HepG2 (cell line): ENCODE results near the gene STYXL2. TPM values are rescaled to one million over a fixed set of nuclear protein-coding genes. Genes with fewer than 3 reads are reported as not detected.
A peak's percentile ranks its signal among the peaks of the same experiment; 100 is the strongest.

Experiments used
- ADNP ChIP-seq: sonication (generic); formaldehyde crosslinking; IDR thresholded peaks from 2 replicates; pipeline ENCODE4 v1.4.0; 2020; ENCODE audit warnings: missing genetic modification reagents
- ATF7 ChIP-seq, 2 experiments: fragments of 450-650 bp in 1 of 2; sonication (generic) in 1 of 2; formaldehyde crosslinking in 1 of 2; IDR thresholded peaks; 2 replicates each; pipeline versions ENCODE4 v1.4.0 to v1.6.1; 2016 to 2020; ENCODE audit warnings: antibody characterized with exemption in 1 of 2, mild to moderate bottlenecking in 1 of 2, missing genetic modification reagents in 1 of 2
- ATRX ChIP-seq: sonication (generic); formaldehyde crosslinking; IDR thresholded peaks from 2 replicates; pipeline ENCODE4 v1.4.0; 2020; ENCODE audit warnings: missing genetic modification reagents, borderline replicate concordance
- CAMTA2 ChIP-seq: sonication (generic); formaldehyde crosslinking; IDR thresholded peaks from 2 replicates; pipeline ENCODE4 v1.4.0; 2020; ENCODE audit warnings: mild to moderate bottlenecking, missing genetic modification reagents, borderline replicate concordance
- CHD2 ChIP-seq: IDR thresholded peaks from 2 replicates; pipeline ENCODE4 v1.6.1; 2011; ENCODE audit warnings: low read depth, low read length, improper control_type of control experiment
- EHMT2 ChIP-seq: fragments of 200-600 bp; sonication (generic); IDR thresholded peaks from 2 replicates; pipeline ENCODE4 v1.7.0; 2017; ENCODE audit warnings: antibody characterized with exemption, low read depth, low read length, borderline replicate concordance
- FIP1L1 ChIP-seq: fragments of 200-400 bp; formaldehyde crosslinking; IDR thresholded peaks from 2 replicates; pipeline ENCODE4 v1.6.1; 2018; ENCODE audit warnings: low read depth, mild to moderate bottlenecking, low read length, moderate library complexity, borderline replicate concordance; ENCODE audit not compliant: insufficient read depth
- FOSL1 ChIP-seq: sonication (generic); formaldehyde crosslinking; IDR thresholded peaks from 2 replicates; pipeline ENCODE4 v1.9.0; 2021; ENCODE audit warnings: missing genetic modification reagents, borderline replicate concordance
- FOXA3 ChIP-seq: IDR thresholded peaks from 2 replicates; pipeline ENCODE4 v1.6.1; 2016; ENCODE audit warnings: missing genetic modification reagents, missing compliant biosample characterization
- FOXO1 ChIP-seq: sonication (generic); formaldehyde crosslinking; IDR thresholded peaks from 2 replicates; pipeline ENCODE4 v1.4.0; 2020; ENCODE audit warnings: missing genetic modification reagents
- GABPB1 ChIP-seq: IDR thresholded peaks from 2 replicates; pipeline ENCODE4 v1.6.1; 2016; ENCODE audit warnings: mild to moderate bottlenecking, missing genetic modification reagents, moderate library complexity, missing compliant biosample characterization
- NAIF1 ChIP-seq: sonication (generic); formaldehyde crosslinking; IDR thresholded peaks from 2 replicates; pipeline ENCODE4 v1.5.0; 2020; ENCODE audit warnings: mild to moderate bottlenecking, missing genetic modification reagents, borderline replicate concordance
- NFRKB ChIP-seq: fragments of 450-650 bp; IDR thresholded peaks from 2 replicates; pipeline ENCODE4 v1.6.1; 2017
- NFYB ChIP-seq: sonication (generic); formaldehyde crosslinking; IDR thresholded peaks from 2 replicates; pipeline ENCODE4 v1.4.0; 2020; ENCODE audit warnings: missing genetic modification reagents
- NFYC ChIP-seq: IDR thresholded peaks from 2 replicates; pipeline ENCODE4 v1.6.1; 2016; ENCODE audit warnings: missing genetic modification reagents, missing compliant biosample characterization
- NR2F2 ChIP-seq: IDR thresholded peaks from 2 replicates; pipeline ENCODE4 v1.6.1; 2012; ENCODE audit warnings: low read depth, inconsistent platforms, borderline replicate concordance
- RFXANK ChIP-seq: IDR thresholded peaks from 2 replicates; pipeline ENCODE4 v1.6.1; 2016
- RXRA ChIP-seq: sonication (generic); formaldehyde crosslinking; IDR thresholded peaks from 2 replicates; pipeline ENCODE4 v1.5.1; 2020; ENCODE audit warnings: missing genetic modification reagents
- SALL1 ChIP-seq: sonication (generic); formaldehyde crosslinking; IDR thresholded peaks from 2 replicates; pipeline ENCODE4 v1.8.0; 2022; ENCODE audit warnings: mild to moderate bottlenecking, missing genetic modification reagents
- TBX2 ChIP-seq: sonication (generic); formaldehyde crosslinking; IDR thresholded peaks from 2 replicates; pipeline ENCODE4 v1.5.0; 2020; ENCODE audit warnings: missing genetic modification reagents, mild to moderate bottlenecking, borderline replicate concordance
- ZFP41 ChIP-seq: sonication (generic); formaldehyde crosslinking; IDR thresholded peaks from 2 replicates; pipeline ENCODE4 v1.4.0; 2020; ENCODE audit warnings: mild to moderate bottlenecking, missing genetic modification reagents, borderline replicate concordance
- ZKSCAN8 ChIP-seq: IDR thresholded peaks from 2 replicates; pipeline ENCODE4 v1.6.1; 2016; ENCODE audit warnings: borderline replicate concordance, missing genetic modification reagents, missing compliant biosample characterization
- ZNF251 ChIP-seq: sonication (generic); formaldehyde crosslinking; IDR thresholded peaks from 2 replicates; pipeline ENCODE4 v1.9.0; 2021; ENCODE audit warnings: mild to moderate bottlenecking, missing genetic modification reagents
- ZNF264 ChIP-seq: sonication (generic); formaldehyde crosslinking; IDR thresholded peaks from 2 replicates; pipeline ENCODE4 v1.4.0; 2020; ENCODE audit warnings: missing genetic modification reagents
- ZNF3 ChIP-seq: IDR thresholded peaks from 2 replicates; pipeline ENCODE4 v1.7.0; 2017; ENCODE audit warnings: inconsistent platforms
- ZNF329 ChIP-seq: sonication (generic); formaldehyde crosslinking; IDR thresholded peaks from 2 replicates; pipeline ENCODE4 v1.9.0; 2021; ENCODE audit warnings: low read depth, mild to moderate bottlenecking, missing genetic modification reagents
- ZNF670 ChIP-seq: sonication (generic); formaldehyde crosslinking; IDR thresholded peaks from 2 replicates; pipeline ENCODE4 v1.8.0; 2022; ENCODE audit warnings: mild to moderate bottlenecking, missing genetic modification reagents, borderline replicate concordance
- ZSCAN22 ChIP-seq: sonication (generic); formaldehyde crosslinking; IDR thresholded peaks from 2 replicates; pipeline ENCODE4 v1.4.0; 2020; ENCODE audit warnings: mild to moderate bottlenecking, missing genetic modification reagents
- polyA plus RNA-seq, 8 experiments: library from polyadenylated mRNA; depleted of rRNA in 3 of 8; stranded (reverse) in 7 of 8; unstranded in 1 of 8; fragments of >200 nt; fragmentation: Illumina TruSeq in 4 of 8; extraction: Trizol in 4 of 8; gene quantifications; 2 replicates each; pipeline versions ENCODE4 v1.2.1 to v1.2.3, GENCODE V29; 2011 to 2016; ENCODE audit warnings: low read depth in 4 of 8, missing spikeins in 1 of 8, mixed read lengths in 1 of 8; ENCODE audit not compliant: insufficient read depth in 1 of 8
- total RNA-seq, 5 experiments: library from RNA; depleted of rRNA; stranded (reverse); fragments of >200 nt; fragmentation: Illumina TruSeq; extraction: Trizol; gene quantifications; 2 replicates each; pipeline ENCODE4 v1.2.3, GENCODE V29; 2016; ENCODE audit warnings: low read depth in 1 of 5
- TF ChIP-seq, protein P1 (sequence below): sonication (generic); formaldehyde crosslinking; IDR thresholded peaks from 2 replicates; pipeline ENCODE4 v1.8.1; 2023; ENCODE audit warnings: mild to moderate bottlenecking, inconsistent platforms, moderate library complexity, missing genetic modification reagents, borderline replicate concordance
- TF ChIP-seq, protein P2 (sequence below): sonication (generic); formaldehyde crosslinking; IDR thresholded peaks from 2 replicates; pipeline ENCODE4 v1.5.0; 2020; ENCODE audit warnings: missing genetic modification reagents
- TF ChIP-seq, protein P3 (sequence below): sonication (generic); formaldehyde crosslinking; IDR thresholded peaks from 2 replicates; pipeline ENCODE4 v1.5.1; 2020; ENCODE audit warnings: mild to moderate bottlenecking, moderate library complexity, missing genetic modification reagents

The STYXL2 gene
- total and polyA plus RNA-seq, 2 of the 13 experiments (the other 11 are each of a cell fraction or from before 2014, with no cell fraction given), result not detected

DNA sequence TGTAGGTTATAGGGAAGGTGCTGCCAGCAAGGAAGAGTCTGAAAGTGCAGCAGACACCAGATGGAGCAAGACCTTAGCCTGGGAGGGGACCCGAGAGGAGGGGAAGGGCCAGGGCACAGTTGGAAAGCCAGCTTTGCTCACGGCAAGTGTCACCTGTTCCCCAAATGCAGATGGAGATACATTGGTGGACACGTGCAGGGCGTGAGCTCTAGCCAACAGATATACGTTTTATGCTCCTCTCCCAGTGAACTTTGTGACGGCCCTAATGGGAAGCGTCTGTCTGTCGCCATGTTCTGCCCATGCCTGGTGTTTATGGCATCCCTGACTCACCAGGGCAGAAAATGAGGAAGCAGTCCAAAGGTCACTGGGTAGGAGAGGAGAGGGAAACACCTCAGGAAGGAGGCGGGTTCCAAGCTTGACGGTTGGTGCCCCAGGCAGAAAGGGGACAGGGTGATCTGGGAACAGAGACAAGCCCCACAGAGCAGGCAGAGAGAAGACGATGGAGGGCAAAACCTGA lies 11.3 kb upstream of the STYXL2 start (continued):
- TF ChIP-seq ZSCAN22 (no peak), ZNF670 (no peak), GABPB1 (CRISPR knock-in tag) (peak; percentile 16; the same call in 1 of the 2 replicates), ZKSCAN8 (CRISPR knock-in tag) (no peak), NFRKB (no peak), ATF7 (IDR thresholded peaks at IDR 0.05) (no peak), ATF7 (CRISPR knock-in tag; IDR thresholded peaks at IDR 0.05) (no peak), ZNF264 (no peak), ATRX (CRISPR knock-in tag) (no peak), FOXA3 (CRISPR knock-in tag) (peak; percentile 23; the same call in 1 of the 2 replicates), FIP1L1 (no peak), NFYB (CRISPR knock-in tag) (no peak), ZFP41 (CRISPR knock-in tag) (no peak), CHD2 (no peak), SALL1 (peak; percentile 59), NR2F2 (no peak), ADNP (CRISPR knock-in tag) (no peak), NAIF1 (no peak), RFXANK (CRISPR knock-in tag) (no peak), FOSL1 (no peak), TBX2 (CRISPR knock-in tag) (no peak), ZNF329 (CRISPR knock-in tag) (no peak), ZNF3 (no peak), RXRA (CRISPR knock-in tag) (peak; percentile 48; the same call in 1 of the 2 replicates), ZNF251 (CRISPR knock-in tag) (no peak), CAMTA2 (no peak), NFYC (CRISPR knock-in tag) (no peak), EHMT2 (peak; percentile 28; the same call in 1 of the 2 replicates), FOXO1 (CRISPR knock-in tag) (no peak; the same call in 1 of the 2 replicates)
- TF ChIP-seq, protein P1, sequence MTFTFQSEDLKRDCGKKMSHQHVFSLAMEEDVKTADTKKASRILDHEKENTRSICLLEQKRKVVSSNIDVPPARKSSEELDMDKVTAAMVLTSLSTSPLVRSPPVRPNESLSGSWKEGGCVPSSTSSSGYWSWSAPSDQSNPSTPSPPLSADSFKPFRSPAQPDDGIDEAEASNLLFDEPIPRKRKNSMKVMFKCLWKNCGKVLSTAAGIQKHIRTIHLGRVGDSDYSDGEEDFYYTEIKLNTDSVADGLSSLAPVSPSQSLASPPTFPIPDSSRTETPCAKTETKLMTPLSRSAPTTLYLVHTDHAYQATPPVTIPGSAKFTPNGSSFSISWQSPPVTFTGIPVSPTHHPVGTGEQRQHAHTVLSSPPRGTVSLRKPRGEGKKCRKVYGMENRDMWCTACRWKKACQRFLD (CRISPR knock-in tag), result no peak
- TF ChIP-seq, protein P2, sequence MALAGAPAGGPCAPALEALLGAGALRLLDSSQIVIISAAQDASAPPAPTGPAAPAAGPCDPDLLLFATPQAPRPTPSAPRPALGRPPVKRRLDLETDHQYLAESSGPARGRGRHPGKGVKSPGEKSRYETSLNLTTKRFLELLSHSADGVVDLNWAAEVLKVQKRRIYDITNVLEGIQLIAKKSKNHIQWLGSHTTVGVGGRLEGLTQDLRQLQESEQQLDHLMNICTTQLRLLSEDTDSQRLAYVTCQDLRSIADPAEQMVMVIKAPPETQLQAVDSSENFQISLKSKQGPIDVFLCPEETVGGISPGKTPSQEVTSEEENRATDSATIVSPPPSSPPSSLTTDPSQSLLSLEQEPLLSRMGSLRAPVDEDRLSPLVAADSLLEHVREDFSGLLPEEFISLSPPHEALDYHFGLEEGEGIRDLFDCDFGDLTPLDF (CRISPR knock-in tag), result no peak
- TF ChIP-seq, protein P3, sequence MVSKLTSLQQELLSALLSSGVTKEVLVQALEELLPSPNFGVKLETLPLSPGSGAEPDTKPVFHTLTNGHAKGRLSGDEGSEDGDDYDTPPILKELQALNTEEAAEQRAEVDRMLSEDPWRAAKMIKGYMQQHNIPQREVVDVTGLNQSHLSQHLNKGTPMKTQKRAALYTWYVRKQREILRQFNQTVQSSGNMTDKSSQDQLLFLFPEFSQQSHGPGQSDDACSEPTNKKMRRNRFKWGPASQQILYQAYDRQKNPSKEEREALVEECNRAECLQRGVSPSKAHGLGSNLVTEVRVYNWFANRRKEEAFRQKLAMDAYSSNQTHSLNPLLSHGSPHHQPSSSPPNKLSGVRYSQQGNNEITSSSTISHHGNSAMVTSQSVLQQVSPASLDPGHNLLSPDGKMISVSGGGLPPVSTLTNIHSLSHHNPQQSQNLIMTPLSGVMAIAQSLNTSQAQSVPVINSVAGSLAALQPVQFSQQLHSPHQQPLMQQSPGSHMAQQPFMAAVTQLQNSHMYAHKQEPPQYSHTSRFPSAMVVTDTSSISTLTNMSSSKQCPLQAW (CRISPR knock-in tag), result no peak
